GM18870 (cell line): ENCODE results near the gene URM1.

Source experiments
- ATAC-seq: cut with Tn5 transposase; IDR thresholded peaks from one replicate; pipeline ENCODE4 v1.9.1; 2021; ENCODE audit warnings: moderate library complexity; ENCODE audit not compliant: unreplicated experiment

The URM1 gene

DNA sequence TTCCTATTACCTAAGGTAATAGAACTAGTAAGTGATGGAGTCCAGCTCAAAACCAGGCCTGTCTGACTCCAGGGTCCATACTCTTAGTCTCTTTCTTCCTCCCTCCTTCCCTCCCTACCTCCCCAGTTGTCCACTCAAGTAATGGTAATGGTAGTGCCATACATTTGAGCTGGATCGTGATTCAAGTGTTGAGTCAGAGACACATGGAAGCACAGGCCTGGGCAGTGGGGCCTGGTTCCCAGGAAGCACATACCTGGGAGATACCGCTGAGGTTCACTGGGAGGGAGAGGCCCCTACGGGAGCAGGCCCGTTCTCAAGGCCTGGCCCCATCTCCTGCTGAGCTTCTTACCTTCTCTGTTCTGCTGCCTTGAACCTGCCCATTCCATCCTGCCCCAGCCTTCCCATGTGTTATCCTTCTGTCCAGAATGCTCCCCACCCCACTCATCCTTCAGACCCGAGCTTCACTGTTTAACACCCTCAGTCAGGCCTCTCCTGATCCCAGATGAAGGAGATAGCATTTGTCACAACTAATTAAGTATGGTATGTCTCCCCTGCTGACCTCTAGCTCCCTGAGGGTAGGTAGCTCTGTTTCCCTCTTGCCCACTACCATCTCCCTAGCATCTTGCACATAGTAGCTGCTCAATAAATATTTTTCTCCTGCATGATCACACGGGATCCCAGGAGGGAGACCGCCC lies 13.8 kb downstream of the URM1 start:
- ATAC-seq, result no peak

DNA sequence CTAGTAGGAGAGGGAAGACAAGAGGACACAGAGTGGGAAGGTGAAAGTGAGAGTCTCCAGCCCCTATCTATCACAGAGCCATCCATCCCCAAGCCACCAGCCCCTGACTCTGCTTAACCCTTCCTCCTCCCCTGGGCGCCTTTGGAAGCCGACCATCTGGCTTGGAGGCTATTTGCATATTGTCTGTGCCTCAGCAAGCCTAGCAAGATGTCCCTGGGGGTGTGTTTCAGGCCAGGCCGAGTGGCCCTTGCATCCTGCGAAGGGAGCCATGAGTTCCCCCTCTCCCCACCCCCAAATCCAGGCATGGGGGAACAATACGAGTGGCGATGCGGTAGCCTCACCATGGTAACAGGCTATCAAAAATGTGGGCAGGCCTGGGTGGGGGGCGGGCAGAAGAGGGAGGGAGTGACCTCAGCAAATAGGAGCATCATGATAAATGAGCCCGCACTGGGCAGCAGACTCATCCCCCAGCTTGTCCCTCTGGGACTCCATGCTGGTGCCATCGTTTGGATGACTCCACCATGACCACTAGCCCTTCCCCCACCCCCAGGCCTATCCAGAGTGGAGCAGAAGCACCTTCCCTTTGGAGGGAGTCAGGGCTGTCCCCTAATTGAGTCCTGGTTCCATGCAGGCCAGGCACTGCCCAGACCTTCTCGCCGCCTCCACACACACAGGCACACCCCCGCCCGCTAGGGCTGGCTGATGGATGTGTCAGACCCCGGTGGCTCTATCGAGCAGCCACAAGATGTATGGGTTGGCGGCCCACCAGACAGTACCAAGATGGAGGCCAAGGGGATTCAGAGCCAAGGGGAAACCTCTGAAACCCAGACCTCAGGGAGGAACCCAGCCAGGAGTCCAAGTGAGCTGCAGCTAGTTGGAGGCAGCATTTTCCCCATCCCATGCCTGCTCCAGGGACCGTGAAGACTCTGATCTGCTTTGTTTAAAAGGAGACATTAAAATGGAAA lies 14.6 kb downstream of the URM1 start:
- no peak for ATAC-seq

DNA sequence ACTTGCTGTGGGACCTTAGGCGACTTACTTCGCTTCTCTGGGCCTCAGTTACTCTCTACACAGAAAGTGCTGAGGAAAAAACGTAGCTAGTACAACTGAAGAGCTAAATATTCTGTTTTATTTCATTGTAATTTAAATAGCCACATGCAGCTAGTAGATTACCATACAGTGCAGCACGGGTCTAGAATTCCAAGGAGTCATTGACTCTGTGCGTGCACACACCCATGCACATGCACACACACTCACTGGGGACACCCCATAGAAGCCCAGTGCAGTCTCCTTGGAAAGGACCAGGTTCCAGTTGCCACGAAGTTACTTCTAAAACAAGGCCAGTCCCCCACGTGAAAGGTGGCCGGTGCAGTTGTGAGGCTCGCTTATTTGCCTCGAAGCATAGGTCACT lies 17.0 kb downstream of the URM1 start:
- no peak for ATAC-seq

DNA sequence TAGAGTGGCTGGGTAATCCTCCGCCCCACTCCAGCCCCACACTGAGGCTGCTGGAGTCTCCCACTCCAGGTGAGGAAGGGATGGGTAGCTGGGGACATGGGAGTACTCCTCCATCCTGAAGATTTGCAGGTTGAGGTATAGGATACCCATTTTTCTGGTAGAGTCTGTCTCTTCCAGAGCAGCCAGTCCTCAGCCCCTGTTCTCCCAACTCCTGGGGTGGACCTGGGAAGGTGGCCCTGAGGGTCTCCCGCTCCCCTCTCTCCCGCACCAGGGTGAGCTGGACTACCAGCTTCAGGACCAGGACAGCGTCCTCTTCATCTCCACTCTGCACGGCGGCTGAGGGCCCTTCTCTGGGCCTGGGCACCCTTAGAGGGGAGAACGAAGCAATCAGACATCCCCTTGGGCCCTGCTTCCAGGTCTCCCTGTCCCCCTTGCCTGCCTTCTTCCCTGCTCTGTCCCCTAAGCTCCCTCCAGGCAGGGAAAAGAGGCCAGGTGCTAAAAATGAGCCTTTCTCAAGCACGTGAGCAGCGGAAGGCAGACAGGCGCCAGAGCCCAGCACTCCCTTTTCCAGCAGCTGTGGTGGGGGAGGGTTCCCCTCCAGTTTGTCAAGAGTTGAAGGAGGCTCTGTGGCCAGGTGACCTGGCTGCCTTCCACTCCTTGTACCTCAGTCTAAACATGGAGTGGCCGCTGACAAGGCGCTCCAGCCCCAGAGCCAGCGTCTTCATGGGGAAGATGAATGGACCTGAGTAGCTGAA lies 18.4 kb downstream of the URM1 start:
- ATAC-seq, result no peak

DNA sequence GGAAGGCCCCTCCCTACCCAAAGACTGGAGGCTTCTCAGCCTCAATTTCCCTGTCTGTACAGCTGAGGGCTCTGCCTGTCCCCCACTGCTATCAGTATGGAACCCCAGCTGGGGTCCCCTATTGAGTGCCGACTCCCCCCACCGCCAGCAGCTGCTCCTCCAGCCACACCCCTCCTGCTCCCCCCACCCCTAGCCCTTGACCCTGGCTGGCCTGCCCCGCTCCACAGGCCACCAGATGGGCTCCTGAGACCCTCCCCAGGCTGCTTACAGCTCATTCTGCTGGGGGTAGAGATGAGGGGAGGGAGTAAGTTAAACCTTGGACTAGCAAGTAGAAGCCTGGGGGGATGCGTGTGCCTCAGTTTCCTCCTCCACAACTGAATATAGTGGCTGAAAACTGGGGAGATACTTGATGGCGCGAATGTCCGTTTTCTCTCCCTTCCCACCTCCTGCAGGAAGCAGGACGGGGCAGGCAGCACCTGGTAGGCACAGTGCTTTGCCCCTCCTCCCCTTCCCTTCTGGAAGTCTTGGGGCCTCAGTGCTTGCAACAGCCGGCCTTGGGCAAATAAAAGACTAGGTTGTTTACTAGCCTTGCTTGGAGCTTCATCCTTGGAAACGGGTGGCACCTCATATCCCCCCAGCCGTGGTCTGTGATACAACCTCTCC lies 19.1 kb downstream of the URM1 start:
- no peak for ATAC-seq

DNA sequence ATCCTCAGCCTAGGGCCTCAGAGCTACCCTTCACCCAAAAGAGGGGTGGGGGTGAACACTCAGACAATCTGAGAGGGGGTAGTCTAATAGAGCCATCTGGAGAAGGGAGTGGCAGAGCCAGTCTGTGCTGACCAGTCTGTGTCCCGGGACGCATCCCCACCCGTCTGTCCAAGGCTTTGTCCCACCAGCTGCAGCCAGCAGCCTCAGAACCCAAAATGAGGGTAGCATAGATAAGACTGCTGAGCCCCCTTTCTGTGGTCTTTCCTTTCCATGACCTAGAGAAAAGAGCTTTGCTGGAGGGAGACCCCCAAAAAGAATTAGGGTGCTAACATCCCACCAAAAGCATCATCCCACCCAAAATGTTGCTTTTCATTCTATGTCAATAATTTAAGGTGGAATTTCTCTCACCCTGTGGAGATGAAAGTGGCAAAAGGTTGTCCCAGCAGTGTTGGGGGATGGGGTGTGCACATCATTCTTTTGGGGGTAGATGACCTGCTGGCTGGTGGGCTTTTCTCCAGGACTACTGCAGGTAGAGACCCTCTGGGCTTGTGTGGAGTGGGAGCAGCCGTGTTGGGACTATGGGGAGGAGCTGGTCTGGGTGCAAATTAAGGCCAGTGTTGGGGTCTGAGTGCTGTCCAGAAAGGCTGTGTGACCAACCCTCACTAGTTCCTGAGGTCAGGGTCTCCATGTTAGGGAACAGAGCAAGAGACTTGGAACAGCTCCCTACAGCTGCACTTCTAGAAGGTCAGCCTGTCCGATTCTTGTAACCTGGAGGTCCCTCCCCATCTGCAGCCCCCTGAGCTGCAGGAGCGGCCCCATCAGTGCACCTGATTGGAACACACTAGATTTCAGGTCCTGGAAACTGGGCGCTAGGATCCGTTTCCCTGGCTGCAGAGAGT lies 19.9 kb downstream of the URM1 start:
- ATAC-seq, result no peak

DNA sequence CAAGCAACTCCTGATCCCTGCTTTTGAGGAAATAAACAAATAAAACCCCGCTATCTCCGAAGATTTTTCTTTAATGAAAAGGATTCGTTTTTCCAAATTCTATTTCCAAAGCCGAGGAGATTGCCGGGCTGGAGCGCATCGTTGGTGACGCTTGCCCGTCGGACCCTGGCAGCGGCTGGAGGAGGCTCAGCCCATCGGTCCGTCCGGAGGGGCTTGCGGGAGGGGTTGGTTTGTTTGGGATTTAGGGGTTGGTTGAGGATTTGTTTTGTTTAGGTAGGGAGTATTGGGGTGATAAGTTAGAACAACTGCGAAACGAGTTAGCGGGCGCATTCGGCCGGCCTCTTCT lies 20.8 kb downstream of the URM1 start:
- no peak for ATAC-seq

DNA sequence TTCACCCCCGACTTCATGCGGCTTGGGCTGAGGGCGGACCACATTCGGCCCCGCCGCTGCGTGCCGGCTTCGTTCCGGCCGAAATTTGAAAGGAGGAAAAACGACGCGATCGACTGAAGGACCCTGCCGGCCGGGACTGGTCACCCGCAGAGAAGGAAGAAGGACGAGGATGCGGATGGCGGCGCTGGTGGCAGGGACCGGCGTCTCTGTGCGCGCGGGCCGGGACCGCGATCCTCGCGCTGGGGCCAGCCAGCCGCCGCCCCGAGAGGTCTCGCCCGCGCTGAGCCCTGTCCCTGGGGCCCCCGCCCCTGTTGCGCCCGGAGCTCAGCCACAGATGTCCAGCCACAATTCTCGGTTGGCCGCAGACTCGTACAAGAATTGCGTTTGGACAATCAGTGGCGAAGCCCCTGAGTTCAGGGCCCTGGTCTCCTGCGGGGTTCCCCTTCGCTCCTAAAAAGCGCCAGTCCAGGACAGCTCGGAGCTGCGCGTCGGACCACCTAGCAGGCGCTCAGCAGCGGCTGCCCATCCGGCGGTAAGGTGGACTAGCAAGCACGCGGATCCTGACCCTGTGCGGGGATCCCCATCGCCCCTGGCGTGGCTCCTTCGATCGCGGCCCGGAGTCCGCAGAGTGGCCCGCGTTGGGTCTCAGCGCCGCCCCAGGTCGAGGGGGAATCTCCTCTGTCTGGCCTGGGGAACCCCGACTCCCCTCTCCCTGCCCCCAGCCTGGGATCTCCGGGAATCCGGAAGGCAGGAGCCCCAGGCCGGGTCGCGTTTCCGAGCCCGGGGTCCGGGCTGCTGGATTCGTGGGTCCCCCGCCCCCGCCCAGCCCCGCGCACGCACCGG lies 21.3 kb downstream of the URM1 start:
- no peak for ATAC-seq

DNA sequence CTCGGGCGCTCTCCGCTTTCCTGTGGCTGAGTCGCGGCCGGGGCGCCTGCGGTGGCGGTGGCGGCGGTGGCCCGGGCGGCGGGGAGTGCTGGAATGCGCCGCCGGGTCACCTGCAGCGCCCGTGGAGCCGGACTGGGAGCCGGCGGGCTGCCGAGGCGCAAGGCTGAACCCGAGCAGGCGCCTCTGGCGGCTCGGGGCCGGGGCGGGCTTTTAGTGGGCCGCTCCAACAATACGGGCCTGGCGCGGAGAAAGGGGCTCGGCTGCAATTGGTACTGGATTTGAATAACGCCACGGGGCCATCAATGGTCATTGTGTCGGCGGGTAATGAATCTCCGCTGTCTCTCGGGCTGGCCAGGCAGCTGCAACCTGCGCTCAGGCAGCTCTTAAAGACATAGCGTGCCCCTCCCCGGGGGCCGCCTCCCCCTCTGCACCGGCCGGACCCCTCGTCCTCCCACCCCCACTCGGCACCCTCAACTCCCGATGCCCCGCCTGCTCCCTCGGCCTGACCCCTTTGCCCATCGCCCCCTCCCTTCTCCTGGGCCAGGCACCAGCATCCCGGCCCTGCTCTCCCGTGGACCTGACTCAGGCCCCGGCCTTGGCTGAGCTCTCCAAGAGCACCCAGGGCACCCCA lies 22.1 kb downstream of the URM1 start:
- no peak for ATAC-seq

DNA sequence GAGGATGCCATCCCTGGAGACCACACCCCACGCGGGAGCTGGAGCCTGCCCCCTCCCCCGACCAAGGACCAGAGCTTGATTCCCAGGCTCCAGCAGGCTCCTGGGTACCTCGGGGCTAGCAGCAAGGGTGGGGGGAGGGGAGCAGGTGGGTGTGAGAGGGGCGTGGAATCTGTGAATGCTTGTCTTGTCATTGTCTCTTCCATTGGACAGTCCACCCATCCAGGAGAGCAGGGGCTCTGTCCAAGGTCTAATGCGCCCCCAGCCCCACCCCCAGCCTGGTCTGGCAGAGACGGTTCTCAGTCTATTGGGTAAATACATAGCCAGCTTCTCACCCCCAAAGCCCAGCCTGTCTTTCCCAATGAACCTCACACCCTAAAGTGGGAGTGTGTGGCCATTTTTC lies 22.8 kb downstream of the URM1 start:
- ATAC-seq, result no peak

DNA sequence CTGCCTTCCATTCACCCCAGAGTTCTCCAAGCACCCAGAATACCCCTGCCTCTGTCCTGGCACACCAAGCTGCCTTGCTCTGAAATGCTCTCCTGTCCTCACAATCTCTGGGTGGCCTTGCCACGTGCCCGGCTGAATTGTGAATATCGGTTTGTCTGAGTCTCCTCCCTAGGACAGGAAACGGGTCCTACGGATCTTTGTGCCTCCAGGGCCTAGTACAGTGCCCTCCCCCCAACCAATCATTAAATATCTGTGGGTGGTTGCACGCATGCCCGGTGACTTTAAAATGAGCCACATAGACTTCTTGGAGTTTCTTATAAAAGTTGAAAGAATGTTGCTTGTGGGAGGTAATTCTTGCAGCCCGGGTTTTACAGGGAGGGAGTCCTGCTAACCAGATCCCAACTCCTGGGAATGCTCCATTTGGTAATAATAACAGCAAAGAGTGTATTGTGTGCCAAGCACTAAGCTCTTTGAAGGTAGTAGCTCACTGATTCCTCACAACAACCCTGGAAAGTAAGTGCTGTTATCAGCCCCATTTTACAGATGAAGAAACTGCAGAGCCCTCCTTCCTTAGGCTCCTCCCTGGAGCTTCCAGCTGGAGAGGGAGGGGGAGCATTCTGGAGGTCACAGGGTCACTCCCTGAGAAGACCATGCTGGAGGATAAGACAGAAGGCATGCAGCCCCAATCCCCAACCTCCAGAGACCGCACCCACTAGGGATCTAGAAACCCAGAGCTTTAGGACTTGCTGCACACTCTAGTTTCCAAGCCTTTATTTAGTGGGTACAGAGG lies 23.4 kb downstream of the URM1 start:
- no peak for ATAC-seq

DNA sequence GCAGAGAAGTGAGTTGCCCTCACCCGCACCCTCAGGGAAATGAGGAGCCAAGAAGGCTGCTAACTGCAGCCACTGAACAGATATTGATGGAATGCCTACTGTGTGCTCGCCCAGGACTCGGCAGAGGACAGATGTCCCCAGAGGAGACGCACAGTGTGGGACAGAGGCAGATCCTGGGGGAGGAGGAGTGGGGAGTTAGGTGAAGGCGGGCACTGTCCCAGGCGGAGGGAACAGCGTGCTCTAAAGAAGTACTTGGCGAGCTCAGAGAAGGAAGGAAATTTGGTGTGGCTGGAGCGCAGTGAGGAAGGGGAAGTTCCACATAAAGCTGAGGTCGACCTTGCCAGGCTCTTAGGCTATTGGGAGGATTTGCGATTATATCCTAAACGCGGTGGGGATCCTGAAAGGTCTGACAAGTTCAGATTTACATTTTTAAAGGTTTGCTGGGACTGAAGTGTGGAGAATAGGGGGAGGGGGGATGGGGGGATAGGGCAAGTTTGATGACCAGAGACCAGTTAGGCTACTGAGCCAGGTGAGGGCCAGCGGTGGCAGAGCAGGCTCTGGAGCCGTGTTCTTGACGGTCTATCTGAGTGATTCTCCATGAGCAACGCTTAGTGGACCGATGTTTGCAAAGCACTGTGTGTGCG lies 25.9 kb downstream of the URM1 start:
- no peak for ATAC-seq

DNA sequence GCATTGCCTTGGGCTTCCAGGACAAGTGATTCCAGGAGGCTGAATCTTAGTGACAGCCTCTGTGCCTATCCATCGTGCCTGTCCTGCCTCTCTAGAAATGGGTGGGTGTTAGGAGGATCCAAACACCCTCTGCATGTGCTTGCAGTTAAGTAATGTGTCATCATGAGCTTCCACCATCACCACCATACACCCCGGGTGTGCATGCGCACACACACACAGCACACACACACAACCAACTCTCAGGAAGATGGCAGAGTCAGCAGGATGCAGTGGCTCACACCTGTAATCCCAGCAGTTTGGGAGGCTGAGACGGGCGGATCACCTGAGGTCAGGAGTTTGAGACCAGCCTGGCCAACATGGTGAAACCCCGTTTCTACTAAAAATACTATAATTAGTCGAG lies 26.7 kb downstream of the URM1 start:
- no peak for ATAC-seq

DNA sequence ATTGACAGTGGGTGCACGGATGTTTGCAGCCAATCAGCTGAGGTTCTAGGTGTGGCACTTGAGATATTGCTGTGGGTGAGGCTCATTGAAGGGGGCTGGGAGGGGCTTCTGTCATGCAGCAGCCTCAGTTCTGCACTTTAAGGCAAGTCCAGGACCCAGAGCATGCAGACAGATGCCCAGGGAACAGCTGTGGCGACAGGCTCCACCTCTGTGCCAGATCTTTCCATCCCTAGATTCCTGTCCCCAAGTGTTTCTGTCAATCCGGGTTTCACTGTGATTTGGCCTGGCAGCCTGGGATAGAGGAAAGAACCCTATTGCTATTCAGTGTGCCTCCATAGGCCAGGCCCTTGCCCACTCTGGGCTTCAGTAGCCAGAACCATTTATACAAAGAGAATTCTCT lies 28.7 kb downstream of the URM1 start:
- ATAC-seq, result no peak

DNA sequence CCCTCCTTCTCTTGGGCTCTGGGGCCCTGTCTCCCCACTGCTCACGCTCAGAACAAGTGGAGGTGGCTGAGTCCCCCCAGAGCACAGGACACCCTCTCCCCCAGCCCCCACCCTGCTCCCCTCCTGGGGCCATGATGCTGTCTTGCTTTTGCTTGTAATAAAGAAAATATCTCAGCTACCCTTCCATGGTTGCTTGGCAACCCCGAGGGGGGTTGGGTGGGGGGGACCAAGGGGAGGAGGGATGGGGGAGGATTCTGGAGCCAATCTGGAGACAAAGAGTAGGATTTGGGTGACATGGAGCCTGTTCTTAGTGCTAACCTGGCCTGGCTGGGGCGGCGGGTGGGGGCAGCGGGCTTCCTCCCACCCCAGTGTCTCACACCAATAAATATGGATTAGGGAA lies 33.4 kb downstream of the URM1 start:
- ATAC-seq, result no peak

DNA sequence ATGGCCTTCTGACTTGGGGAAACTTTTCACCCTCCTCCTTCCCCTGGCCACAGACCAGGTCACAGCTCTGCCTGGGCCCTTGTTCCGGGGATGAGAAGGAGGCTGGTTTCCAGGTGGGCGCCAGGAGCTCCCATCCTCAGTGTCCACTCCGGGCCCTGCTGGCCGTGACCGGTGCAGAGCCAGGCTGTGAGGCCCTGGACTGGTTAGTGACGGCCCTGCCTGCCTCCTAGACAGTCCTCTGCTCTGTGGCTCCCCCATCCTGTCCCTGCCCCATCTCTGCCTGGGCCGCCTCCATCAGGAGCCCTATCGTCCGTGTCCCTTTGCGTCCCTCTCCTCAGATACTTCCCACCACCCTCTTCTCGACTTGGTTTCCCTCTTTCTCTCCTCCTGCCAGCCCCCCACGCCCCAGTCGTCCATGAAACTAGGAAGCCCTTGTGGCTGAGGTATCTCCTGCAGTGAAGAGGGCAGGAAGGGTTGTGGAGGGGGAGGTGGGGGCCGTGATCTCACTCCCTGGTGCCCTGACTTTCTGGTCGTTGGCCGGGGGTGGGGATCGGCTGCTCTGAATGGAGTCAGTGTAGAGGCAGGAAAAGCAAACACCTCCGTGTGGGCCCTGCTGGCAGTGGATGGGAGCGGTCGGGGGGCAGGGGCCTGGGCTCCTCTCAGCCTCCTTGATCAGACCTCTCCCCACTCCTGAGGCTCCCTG lies 34.1 kb downstream of the URM1 start:
- no peak for ATAC-seq

DNA sequence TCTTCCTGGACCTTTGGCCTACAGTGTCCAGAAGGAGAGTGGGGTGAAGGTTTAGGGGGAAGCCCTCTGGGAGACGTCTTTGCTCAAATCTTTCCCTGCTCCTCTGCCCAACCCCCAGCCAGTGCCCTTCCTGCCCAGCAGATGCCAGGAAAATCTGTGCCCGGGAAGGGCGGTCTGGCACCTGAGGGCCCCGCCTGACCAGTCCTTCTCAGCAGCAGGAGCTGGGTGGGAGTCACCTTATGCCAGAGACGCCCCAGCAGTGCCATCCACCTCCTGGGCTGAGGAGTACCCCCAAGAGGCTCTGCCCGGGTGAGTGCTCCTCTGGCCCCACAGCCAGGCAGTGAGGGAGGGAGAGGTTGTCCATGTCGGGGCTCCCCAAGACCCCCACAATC lies 34.6 kb downstream of the URM1 start:
- no peak for ATAC-seq
